ENCODE data around the gene GRM8.

DNA sequence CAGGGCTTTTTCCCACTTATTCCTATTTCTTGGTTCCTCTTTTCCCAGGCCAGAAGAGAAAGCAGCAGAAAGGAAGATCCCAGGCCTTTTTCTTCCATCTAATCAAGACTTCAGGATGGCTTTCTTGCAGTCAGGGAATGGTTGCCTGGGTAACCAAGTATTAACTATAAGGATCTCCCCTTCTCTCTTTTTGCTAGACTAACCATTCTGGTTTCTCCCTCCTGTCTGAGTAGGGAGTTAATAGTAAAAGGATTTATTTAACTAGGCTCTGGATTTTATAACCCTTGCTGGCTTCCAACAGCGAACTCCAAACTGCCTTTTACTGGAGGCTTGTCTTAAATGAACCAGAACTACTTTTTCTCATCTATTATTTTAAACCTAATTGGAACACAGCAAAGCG, 90.4 kb downstream of the GRM8 start:
- no peak for TF ChIP-seq JUND (IDR thresholded peaks at IDR 0.05; ENCODE audit: borderline replicate concordance, low read depth, low read length)
- no peak for TF ChIP-seq JUND (tag; IDR thresholded peaks at IDR 0.05; ENCODE audit: borderline replicate concordance, low read depth, low read length)
- TF ChIP-seq GTF2F1 (IDR thresholded peaks at IDR 0.05; ENCODE audit: low read depth, low read length): no peak
- no peak for TF ChIP-seq ZBTB49 (CRISPR knock-in tag; IDR thresholded peaks at IDR 0.05; ENCODE audit: borderline replicate concordance)
- TF ChIP-seq HOMEZ (CRISPR knock-in tag; IDR thresholded peaks at IDR 0.05): no peak
- TF ChIP-seq ELF1 (tag; IDR thresholded peaks at IDR 0.05): no peak
- TF ChIP-seq, protein P1, sequence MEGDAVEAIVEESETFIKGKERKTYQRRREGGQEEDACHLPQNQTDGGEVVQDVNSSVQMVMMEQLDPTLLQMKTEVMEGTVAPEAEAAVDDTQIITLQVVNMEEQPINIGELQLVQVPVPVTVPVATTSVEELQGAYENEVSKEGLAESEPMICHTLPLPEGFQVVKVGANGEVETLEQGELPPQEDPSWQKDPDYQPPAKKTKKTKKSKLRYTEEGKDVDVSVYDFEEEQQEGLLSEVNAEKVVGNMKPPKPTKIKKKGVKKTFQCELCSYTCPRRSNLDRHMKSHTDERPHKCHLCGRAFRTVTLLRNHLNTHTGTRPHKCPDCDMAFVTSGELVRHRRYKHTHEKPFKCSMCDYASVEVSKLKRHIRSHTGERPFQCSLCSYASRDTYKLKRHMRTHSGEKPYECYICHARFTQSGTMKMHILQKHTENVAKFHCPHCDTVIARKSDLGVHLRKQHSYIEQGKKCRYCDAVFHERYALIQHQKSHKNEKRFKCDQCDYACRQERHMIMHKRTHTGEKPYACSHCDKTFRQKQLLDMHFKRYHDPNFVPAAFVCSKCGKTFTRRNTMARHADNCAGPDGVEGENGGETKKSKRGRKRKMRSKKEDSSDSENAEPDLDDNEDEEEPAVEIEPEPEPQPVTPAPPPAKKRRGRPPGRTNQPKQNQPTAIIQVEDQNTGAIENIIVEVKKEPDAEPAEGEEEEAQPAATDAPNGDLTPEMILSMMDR (IDR thresholded peaks at IDR 0.05 in 2 of 3, conservative IDR thresholded peaks at IDR 0.05 in 1 of 3; ENCODE audit: insufficient read depth in 2 of 3, low read depth in 1 of 3, low read length in 3 of 3): no peak
- TF ChIP-seq SMARCE1 (IDR thresholded peaks at IDR 0.05): no peak
- no peak for TF ChIP-seq GATAD2A (IDR thresholded peaks at IDR 0.05)
- no peak for TF ChIP-seq NFIC (IDR thresholded peaks at IDR 0.05)
- no peak for TF ChIP-seq SAFB (IDR thresholded peaks at IDR 0.05; ENCODE audit: borderline replicate concordance, low read depth, low read length)
- TF ChIP-seq RAD21 (CRISPR knock-in tag; conservative IDR thresholded peaks at IDR 0.05 in 1 of 2, IDR thresholded peaks at IDR 0.05 in 1 of 2): no peak

All from K562 (cell line).